HG02840 (cell line): ENCODE results near the gene CIZ1.
"Not testable (repeated sequence)": the region's sequence is repeated elsewhere in the genome, so short reads cannot be mapped to it uniquely, and the experiment has no call there.

Experiments
- ATAC-seq: cut with Tn5 transposase; IDR thresholded peaks from one replicate; pipeline ENCODE4 v1.9.1; 2021; ENCODE audit warnings: mild to moderate bottlenecking, moderate library complexity, moderate number of reproducible peaks; ENCODE audit not compliant: unreplicated experiment, low FRiP score

The CIZ1 gene

DNA sequence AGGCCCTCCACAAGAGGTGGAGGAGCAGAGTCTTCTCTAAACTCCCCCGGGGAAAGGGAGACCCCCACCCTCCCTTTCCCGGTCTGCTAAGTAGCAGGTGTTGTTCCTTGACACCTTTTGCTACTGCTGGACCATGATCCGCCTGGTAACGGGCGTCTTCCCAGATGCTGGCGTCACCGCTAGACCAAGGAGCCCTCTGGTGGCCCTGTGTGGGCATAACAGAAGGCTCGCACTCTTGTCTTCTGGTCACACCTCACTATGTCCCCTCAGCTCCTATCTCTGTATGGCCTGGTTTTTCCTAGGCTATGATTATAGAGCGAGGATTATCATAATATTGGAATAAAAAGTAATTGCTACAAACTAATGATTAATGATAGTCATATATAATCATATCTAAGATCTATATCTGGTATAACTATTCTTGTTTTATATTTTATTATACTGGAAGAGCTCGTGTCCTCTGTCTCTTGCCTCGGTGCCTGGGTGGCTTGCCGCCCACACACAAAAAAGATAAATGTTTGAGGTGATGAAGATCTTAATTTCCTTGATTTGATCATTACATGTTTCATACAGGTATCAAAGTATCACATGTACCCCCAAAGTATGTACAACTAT, 61.3 kb downstream of the CIZ1 start:
- ATAC-seq: not testable (repeated sequence)

DNA sequence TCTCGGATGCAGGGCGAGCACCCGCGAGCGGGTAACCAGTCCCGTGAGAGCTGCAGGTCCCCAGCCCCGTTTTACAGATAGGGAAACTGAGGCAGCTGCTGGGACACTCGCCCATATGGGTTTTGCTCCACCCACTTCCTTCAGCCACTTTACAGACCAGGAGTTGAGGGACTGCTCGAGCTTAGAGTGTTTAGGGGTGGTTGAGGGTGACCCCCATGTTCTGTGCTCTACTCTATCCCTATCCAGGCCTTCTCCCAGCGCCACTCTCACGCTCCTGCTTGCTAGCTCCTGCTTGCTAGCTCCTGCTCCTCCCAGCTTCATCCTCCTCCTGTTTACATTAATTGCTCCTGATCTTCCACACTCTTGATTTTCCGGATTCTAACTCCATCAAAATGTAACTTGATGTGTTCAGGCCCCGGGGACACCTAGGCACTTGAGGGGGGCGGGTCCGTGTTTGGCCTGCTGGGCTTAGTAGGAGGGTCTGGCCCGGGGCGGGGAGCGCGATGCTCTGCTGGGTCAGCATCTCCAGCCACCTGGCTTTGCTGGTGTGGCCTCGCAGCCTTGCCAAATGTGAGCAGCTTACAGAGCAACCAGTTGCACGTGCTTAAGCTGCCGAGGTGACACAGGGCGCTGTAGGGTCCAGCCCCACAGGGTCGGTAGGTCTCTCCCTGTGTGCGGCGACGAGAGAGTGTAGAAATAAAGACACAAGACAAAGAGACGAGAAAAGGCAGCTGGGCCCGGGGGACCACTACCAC, 62.4 kb downstream of the CIZ1 start:
- no peak for ATAC-seq

DNA sequence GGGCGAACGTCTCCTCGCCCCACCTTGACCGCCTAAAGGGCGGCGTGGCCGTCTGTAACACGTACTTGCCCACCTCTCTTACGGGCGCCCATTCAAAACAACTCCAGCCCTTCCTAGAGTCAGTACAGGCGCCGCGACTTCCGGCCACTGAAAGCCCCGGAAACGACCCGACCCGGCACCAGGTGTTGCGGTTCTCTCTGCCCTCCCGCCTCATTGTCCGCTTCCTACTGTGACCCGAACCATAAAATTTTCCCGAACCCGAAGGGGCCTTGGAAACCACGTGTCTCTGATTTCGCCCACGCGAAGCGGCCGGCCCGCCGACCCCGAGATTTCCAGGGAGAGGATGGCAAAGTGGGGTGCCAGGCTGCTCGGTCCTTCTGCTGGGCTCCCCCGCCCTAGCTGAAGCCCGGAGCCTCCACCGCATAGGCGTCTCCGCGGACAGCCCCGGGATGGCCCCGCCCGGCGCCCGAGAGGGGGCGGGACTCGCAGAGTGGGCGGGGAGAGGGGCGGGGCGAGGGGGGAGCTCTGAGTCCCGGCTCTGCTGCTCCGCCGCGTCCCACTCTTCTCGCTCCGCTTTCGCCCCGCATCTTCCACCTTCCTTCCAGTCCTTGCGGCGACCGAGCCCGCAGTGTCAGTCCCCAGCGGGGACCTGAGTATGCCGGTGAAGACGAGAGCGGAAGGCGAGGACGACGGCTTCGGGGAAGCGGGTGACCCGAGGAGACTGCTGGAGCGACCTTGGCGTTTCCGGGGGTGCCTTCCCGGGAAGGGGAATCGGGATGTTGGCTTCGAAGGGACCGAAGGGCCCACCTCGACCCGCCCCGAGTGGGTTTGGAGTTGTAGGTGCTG, 63.2 kb downstream of the CIZ1 start:
- ATAC-seq: peak; percentile 72

DNA sequence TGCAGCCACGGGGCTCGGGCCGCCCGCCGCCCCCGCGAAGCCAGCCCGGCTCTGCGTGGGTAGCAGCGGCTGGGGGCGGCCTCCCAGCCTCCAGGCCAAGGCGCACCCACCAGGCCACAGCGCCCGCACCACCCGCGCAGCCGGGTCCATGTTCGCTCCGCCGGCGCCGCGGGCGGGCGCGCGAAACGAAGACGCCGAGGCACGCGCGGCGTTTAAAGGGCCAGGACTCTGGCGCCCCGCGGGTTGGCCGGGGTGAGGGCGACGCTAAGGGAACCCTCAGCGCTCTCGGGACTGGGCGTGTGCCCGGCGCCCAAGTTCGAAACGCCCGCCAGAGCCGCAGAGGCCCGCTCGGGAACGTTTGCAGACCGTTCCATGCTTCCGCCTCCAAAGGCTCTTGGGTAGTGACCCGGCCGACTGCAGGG, 63.8 kb downstream of the CIZ1 start, which contains the start of gene PTGES2:
PTGES2 (minus strand) TSS at position 162 of the 422 bp plus-strand sequence; CDS start at position 150, 12 bp downstream.
- ATAC-seq: peak; percentile 62

DNA sequence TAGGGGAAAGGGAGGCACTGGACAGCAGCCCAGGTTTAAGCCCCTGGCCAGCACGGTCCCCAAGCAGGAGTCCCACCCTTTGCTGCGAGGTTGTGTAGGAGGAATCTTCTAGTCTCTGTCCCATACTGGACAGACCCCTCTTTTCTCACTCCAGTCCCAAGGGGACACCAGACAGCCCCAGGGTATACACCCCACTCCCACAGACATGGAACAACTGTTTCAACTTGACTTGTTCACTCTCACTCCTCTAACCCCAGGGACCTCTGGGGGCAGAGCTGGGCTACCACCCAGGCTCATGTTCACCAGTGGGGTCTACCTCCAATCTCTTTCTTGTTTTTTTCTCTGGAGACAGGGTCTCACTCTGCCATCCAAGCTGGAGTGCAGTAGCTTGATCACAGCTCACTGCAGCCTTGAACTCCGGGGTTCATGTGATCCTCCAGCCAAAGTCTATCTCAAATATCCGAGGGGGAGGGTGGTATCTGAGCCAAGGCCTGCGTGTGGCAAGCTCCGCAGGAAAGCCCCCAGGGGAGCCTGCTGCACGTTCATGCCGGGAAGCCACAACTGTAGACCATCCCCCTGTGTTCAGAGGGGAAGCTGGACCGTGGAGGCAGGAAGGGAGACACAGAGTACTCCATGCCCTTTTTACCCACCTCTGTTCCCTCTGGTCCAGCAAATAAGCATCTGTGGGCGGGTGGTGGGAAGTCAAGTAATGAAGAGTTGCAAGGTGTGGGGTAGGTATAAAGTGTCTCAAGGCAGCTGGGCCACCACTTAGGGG, 65.6 kb downstream of the CIZ1 start:
- ATAC-seq: no peak

DNA sequence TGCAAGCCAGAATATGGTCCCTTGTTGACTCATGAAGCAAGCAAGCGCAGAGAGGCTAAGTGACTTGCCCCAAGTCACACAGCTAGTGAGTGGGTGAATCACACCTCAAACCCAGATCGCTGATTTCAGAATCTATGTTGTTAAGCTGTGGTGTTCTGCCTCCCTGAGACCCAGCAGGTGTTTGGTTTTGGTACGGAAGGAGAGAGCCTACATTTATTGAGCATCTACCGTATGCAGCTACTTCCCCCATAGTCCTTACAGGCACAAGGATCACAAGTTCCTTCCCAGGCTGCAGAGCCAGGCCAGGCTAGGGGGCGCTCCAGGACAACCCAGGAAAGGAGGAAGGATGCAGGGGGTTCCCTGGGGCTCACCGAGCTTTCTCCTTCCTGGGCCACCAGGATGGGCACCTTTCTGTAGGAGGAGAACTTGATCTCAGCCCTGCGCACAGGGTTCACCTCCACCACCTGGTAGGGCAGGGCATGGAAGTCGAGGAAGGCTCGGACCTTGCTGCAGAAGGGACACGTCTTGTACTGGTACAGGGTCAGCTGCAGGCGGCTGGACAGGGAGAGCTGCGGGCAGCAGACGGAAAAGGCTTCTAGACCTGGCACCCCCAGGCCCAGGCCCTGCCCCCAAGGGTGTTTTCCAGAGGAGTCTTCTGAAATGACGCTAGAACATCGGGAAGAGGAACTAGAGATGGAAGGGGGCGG, 66.3 kb downstream of the CIZ1 start:
- ATAC-seq: no peak

DNA sequence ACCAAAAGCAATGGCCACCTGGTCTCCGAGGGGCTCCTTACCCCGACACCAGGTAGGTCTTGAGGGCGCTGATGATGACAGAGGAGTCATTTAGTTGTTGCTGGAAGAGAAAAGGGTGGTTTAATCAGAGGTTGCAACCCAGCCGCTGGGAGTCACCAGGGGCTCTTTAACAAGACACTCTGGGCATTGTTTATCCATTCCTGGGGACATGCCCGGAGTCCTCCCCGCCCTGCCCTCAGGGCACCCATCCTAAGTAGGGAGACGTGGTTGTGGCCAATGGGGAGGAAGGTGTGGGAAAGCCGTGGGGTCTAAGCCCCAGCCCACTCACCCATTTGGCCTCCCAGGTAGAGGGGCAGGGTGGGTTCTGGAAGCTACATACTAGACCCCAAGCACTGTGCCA, 66.9 kb downstream of the CIZ1 start:
- no peak for ATAC-seq

DNA sequence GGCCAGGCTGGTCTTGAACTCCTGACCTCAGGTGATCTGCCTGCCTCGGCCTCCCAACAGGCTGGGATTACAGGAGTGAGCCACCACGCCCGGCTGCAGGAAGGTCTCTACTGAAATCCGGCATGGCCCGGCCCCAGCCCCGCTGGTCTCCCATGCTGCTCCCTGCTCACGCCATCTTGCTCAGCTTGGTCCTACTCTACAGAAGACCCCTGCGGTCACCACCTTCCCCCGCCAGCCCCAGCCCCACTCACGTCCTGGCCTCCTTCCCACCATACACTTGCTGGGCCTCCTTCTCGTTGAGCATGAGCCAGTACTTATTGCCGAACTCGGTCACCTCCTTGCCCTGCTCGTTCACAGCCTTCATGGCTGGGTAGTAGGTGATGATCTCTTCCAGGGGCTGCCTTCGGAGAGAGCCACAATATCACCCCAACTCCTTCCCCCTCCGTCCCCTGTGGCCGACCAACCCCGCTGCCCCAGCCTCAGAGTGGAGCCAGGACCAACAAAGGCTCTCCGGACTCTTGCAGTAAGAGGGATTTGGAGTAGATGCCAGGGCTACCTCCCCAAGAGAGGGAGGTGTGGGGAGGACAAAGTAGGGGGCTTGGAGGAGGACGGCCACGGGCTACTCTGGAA, 67.8 kb downstream of the CIZ1 start:
- ATAC-seq: no peak

DNA sequence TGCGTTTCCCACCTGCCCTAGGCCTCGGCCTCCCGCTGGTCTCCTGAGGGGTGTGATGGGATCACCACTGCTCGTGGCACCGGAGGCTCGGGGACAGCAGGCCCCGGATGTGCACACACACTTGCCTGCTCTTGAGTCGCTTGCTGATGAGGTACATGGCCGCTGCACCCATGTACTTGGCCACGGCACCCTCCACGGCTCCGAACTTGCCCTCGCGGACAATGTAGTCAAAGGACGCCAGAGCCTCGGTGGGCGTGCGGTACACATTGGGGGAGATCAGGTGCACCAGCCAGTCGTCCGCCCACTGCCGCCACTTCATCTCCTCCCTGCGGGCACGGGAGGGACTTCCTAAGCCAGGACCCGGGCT, 68.6 kb downstream of the CIZ1 start:
- no peak for ATAC-seq

DNA sequence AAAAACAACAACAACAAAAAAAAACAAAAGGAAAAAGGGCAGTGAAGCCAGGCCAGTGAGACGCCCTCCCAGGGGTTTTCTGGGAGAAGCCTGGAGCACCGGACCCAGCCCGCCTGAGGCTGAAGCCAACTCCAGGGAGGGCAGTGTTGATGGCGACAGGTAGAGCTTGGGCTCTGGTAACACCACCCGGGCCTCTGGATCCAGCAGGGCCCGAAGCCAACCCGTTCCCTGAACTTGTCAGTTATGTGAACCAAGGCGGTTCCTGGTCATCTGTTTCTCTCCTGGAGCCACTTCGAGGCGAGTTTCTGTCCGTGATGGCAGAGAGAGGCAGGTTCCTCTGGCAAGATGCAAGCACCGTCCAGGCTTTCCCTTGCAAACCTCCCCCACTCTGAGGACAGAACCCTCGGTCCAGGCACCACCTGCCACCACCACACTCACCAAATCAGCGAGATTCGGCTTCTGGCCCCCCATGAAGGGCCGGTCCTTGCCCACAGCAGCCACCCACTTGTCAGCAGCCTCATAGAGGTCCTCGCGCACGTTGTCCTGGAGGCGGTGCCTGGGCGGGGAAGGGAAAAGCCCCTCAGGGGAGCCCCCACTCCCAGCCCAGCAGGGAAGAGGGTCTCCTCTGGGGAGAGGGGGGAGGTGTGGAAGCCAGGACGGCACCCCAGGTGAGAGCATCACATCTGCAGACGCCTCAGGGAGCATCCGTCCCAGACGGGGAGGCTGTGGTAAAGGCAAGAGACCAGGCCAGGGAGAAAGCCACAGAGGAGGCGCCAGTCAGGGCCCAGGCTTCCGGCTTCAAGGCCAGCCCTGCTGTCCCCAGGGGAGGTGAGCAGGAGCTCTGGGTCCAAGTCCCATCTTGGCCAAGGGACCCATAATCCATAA, 69.2 kb downstream of the CIZ1 start:
- ATAC-seq: no peak

DNA sequence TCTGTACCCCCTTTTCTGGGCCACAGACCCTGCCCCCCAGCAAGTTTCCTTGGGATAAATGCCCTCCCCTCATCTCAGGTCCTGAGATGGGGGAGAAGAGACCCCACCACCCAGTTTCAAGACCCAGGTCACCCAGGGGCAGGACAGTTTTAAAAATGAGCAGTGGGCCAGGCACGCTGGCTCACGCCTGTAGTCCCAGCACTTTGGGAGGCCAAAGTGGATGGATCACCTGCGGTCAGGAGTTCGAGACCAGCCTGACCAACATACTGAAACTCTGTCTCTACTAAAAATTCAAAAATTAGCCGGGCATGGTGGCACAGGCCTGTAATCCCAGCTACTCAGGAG, 69.9 kb downstream of the CIZ1 start:
- ATAC-seq: no peak

DNA sequence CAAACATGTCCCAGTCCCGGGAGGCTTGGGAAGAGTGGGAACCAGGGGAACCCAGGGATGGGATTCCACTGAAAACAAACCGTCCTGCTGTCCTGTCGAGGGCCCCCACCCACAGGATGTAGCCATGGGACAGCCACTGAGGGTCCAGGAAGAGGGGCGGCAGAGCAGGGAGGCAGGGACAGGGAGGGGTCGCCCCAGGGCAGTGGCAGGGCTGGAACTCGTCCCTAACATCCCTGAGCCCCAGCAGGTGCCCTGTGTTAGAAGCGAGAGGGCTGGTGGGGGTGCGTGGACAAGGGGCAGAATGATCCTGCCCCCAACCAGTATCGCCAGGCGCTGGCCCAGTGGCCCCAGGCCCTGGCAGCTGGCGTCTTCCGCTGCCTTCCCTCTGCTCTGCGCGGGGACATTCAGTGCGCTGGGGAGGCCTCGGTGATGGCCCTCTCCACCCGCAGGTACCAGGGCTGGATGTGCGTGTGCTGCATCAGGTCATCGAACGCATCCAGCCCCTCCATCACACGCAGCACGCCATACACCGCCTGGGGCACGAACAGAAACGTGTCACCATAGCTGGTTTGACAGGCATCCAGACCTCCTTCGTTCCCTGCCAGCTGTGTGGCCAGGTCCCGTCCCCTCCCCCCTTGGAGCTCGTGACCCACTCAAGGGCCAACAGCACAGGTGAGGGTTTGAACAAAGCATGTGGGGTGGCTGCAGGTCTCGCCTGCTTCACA, 70.5 kb downstream of the CIZ1 start:
- ATAC-seq: no peak

DNA sequence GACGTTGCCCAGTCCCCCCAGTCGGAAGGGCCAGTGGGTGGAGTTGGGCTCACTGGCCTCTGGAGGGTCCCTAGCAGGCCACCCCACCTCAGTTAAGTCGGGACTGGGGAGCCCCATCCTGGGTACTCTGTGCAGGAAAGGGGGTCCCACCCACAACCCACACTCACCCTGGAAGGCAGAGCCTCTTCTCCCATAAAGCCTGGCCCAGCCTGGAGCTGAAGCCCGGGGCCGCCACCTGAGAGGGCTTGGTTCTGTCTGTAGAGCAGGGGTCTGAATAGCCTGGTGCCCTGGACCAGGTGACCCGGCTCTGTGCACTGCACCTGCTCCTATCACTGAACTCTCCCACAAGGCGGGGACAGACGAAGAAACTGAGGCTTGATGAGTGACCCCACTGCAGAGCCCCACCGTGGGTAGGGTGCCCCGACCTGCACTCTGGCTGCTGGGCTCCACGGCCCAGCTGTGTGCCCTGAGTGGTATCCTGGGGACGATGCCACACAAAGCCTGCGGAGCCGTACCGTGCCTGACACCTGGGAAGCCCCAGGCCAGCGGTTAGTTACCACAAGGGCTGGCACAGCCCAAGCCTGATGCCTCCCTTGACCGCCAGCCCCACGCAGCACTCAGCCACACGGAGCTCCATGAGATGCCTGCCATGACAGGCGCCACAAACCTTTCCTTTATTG, 71.2 kb downstream of the CIZ1 start:
- no peak for ATAC-seq

DNA sequence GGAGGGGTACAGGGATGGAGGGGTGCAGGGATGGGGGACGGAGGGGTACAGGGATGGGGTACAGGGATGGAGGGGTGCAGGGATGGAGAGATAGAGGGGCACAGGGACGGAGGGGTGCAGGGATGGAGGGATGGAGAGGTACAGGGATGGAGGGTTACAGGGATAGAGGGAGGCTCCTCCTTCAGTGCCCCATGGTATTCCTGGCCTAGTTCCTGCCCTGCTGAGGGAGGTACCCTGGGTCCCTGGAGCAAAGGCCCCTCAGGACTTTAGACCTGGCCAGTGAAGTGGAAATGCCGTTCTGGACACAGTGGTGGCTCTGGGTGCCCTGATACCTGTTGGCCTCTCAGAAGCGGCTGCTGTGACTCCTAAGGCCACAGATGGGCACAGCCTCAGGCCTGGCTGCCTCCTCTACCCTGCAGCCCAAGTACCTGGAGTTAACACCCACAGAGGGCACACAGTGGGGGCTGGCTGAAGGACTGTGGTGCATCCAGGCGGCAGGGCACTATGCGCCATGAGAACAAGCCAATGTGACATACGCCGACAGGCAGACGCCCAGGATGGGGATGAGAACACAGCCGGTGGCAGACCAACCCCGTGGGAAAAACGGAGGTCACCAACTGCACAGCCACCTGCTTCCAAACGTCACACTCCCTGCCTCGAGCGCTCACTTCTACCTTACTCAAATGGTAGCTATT, 72.3 kb downstream of the CIZ1 start:
- no peak for ATAC-seq

DNA sequence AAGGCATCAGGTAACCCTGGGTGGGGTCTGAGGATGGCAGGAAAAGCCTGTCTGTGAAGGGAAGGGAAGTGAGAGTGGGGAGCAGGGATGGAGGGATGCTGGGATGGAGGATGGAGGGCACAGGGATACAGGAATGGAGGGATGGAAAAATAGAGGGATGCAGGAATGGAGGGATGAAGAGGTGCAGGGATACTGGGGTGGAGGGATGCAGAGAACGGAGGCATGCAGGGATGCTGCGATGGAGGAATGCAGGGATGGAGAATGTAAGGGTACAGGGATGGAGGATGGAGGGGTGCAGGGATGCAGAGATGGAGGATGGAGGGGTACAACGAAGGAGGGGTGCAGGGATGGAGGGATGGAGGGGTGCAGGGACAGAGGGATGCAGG, 72.9 kb downstream of the CIZ1 start:
- ATAC-seq: no peak

DNA sequence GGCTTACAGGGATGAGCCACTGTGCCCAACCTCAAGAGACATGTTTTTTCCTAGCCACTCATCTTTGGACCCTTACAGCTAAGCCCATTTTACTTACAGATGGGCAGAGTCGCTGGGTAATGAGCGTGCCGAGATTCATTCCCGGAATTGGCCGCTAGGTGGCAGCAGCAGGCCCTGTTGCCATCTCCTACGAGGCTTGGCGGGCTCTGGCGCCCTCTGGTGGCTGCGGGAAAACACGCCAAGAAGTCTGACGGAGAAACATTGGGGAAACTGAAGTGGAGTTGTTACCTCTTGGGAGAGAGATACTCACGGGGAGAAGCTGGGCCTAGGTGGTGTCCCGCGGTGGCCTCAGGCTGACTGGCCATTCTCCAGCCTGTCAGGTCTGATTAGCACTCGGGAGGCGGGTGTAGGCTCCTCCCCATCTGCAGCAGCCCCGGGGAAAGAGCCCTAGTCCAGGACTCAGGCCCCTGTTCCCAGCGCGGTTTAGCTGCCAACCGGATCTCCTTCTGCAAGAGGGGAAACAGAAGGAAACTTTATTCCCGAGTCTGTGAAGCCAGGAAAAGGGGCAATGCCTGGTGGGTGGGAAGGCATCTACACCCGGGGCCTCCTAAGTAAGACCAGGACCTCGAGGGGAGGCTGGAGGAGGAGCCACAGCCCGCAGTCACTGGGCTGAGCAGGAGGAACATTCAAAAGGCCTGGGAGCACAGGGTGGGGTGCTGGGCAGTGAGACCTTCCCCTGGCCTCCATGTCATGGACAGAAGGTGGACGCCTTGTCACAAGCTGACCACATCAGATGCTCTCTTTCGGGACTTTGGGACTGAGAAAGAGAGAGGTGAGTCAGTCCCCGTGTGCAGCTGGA, 73.5 kb downstream of the CIZ1 start:
- no peak for ATAC-seq
